ENCODE measurements around the gene CDH1.

CDH1 gene

GRCh38 chr16:68739964-68740627 is 3.0 kb downstream of the CDH1 start:
- TF ChIP-seq ZNF274 (IDR thresholded peaks at IDR 0.05; ENCODE audit: low read depth, low read length): no peak
- H3K4me3 ChIP-seq (ENCODE audit: low read length): no peak overlapping the region; the same call in 1 of the 2 replicates

- H3K4me3 ChIP-seq (ENCODE audit: low read length): no peak overlapping the region; the same call in 1 of the 2 replicates
- TF ChIP-seq ZNF274 (IDR thresholded peaks at IDR 0.05; ENCODE audit: low read depth, low read length): no peak
Measured at GRCh38 chr16:68740628-68741346, 3.7 kb downstream of the CDH1 start.

- no peak for TF ChIP-seq ZNF274 (IDR thresholded peaks at IDR 0.05; ENCODE audit: low read depth, low read length)
- H3K4me3 ChIP-seq (ENCODE audit: low read length): no peak overlapping the region
Measured at GRCh38 chr16:68743664-68744063, 6.6 kb downstream of the CDH1 start.

- TF ChIP-seq ZNF274 (IDR thresholded peaks at IDR 0.05; ENCODE audit: low read depth, low read length): no peak
- no peak overlapping the region for H3K4me3 ChIP-seq (ENCODE audit: low read length)
Measured at GRCh38 chr16:68744744-68745280, 7.7 kb downstream of the CDH1 start.

- no peak overlapping the region for H3K4me3 ChIP-seq (ENCODE audit: low read length)
- TF ChIP-seq ZNF274 (IDR thresholded peaks at IDR 0.05; ENCODE audit: low read depth, low read length): no peak
Measured at GRCh38 chr16:68746951-68747350, 9.9 kb downstream of the CDH1 start.

GRCh38 chr16:68749432-68749831 is 12.3 kb downstream of the CDH1 start:
- TF ChIP-seq ZNF274 (IDR thresholded peaks at IDR 0.05; ENCODE audit: low read depth, low read length): no peak
- H3K4me3 ChIP-seq (ENCODE audit: low read length): no peak overlapping the region

- no peak for TF ChIP-seq ZNF274 (IDR thresholded peaks at IDR 0.05; ENCODE audit: low read depth, low read length)
- H3K4me3 ChIP-seq (ENCODE audit: low read length): no peak overlapping the region
Measured at GRCh38 chr16:68750193-68750695, 13.2 kb downstream of the CDH1 start.

GRCh38 chr16:68751160-68751559 is 14.1 kb downstream of the CDH1 start:
- TF ChIP-seq ZNF274 (IDR thresholded peaks at IDR 0.05; ENCODE audit: low read depth, low read length): no peak

GRCh38 chr16:68752602-68753001 is 15.5 kb downstream of the CDH1 start:
- TF ChIP-seq ZNF274 (IDR thresholded peaks at IDR 0.05; ENCODE audit: low read depth, low read length): no peak
- no peak overlapping the region for H3K4me3 ChIP-seq (ENCODE audit: low read length)

More at GRCh38 chr16:68751160-68751559, 14.1 kb downstream of the CDH1 start:
- H3K4me3 ChIP-seq (ENCODE audit: low read length): no peak overlapping the region

- no peak for TF ChIP-seq ZNF274 (IDR thresholded peaks at IDR 0.05; ENCODE audit: low read depth, low read length)
Measured at GRCh38 chr16:68754084-68754792, 17.1 kb downstream of the CDH1 start.

GRCh38 chr16:68756239-68756915 is 19.3 kb downstream of the CDH1 start:
- peak overlapping the region; percentile 33; the same call in 1 of the 2 replicates for H3K4me3 ChIP-seq (ENCODE audit: low read length)

More at GRCh38 chr16:68754084-68754792, 17.1 kb downstream of the CDH1 start:
- H3K4me3 ChIP-seq (ENCODE audit: low read length): no peak overlapping the region

GRCh38 chr16:68757625-68757935 is 20.5 kb downstream of the CDH1 start:
- peak overlapping the region; percentile 29; the same call in 1 of the 2 replicates for H3K4me3 ChIP-seq (ENCODE audit: low read length)
- no peak for TF ChIP-seq ZNF274 (IDR thresholded peaks at IDR 0.05; ENCODE audit: low read depth, low read length)

More at GRCh38 chr16:68756239-68756915, 19.3 kb downstream of the CDH1 start:
- no peak for TF ChIP-seq ZNF274 (IDR thresholded peaks at IDR 0.05; ENCODE audit: low read depth, low read length)

- H3K4me3 ChIP-seq (ENCODE audit: low read length): no peak overlapping the region
- TF ChIP-seq ZNF274 (IDR thresholded peaks at IDR 0.05; ENCODE audit: low read depth, low read length): no peak
Measured at GRCh38 chr16:68759062-68759461, 22.0 kb downstream of the CDH1 start.
